HTERT RPE-1 (cell line): ENCODE data around the gene PREPL.

Experiments used
- in situ Hi-C: fragments of 300-500 bp; cut with MboI; formaldehyde crosslinking; loops from 4 replicates; pipeline ENCODE4 v1.14.3; 2020; ENCODE audit warnings: low sequenced_read_pairs

PREPL gene

DNA sequence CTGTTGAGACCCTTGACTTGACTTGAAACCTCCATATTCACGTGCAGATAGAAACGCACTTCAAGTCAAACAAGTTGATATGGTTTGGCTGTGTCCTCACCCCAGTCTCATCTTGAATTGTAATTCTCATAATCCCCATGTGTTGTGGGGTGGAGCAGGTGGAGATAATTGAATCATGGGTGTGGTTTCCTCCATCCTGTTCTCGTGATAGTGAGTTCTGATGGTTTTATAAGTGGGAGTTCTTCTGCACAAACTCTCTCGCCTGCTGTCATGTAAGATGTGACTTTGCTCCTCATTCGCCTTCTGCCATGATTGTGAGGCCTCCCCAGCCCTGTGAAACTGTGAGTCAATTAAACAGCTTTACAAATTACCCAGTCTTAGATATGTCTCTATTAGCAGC lies 64.6 kb downstream of the PREPL start:
- in situ Hi-C loops = no loop called here

- in situ Hi-C loops = no loop called here
Measured at GRCh38 chr2:44295633-44296359, 65.5 kb downstream of the PREPL start.

DNA sequence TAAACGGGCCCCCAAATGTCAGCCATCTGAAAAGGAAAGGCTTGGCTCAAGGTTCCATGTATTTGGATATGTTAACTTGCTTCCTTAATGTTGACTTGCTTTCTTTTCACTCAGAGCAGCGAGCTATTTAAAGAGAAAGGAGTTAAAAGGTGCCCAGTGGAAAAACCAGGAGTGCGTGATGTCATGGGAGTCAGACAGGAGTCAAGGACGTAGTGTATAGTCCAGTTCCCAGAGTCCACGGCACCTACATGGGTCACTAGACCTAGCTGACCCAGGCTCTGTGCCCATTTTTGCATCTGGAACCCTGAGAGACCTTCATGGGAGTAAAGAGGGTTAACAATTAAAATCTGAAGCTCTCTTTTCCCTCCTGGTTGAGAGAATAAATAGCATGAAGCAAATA lies 66.2 kb downstream of the PREPL start:
- in situ Hi-C loops = no loop called here

DNA sequence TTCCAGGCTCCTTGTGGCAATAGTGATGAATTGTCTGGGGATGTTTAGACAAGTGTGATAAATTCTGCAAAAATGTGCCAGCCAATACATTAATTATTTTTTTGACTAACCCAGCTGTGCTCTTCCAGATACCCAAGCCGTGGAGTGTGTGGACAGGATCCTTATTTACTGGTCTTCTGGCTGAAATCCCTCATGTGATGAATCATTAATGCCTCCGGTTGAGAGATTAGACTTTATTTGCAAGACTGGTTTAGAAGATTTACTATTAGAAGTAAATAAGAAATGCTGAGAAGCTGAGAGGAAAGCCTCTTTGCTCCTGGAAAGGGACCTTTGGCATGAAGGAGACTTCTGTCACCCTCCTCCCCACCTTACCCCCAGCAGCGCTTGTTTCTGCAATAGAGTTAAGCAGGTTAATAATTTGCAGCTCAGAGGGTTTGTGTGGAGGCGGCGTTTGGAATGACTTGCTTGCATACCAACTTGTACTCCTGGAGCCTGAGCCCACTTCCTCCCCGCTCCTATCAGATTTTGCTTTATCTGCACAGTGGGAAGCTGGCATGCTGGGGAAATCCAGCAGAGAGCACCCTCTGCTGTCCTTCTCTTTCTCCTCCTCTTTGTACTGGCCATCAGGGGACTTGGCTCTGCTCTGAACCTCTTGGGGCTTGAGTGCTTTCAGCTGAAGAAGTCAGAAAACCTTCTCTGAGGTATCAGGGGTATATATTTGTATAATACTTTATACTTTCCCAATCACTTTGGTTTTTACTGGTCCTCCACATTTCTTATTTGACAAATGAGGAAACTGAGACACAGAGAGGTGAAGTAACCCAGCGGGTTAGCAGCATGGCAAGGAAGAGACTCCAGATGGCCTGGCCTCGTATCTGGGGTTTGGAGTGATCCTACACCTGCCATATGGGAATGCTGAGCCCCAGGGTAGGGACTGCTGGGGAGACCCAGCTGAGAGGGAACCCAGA lies 69.7 kb downstream of the PREPL start:
- in situ Hi-C loops = no loop called here

DNA sequence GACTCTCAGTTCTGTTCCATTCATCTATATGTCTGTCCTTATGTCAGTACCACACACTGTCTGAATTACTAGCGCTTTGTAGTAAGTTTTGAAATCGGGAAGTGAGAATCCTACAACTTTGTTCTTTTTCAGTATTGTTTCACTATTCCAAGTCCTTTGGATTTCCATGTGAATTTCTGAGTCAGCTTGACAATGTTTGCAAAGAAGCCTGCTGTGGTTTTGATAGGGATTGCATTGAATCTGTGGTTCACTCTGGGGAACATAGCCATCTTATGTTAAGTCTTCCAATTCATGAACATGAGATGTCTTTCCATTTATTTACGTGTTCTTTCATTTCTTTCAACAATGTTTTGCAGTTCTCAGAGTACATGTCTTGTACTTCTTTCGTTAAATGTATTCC lies 71.0 kb downstream of the PREPL start:
- in situ Hi-C loops = no loop called here

DNA sequence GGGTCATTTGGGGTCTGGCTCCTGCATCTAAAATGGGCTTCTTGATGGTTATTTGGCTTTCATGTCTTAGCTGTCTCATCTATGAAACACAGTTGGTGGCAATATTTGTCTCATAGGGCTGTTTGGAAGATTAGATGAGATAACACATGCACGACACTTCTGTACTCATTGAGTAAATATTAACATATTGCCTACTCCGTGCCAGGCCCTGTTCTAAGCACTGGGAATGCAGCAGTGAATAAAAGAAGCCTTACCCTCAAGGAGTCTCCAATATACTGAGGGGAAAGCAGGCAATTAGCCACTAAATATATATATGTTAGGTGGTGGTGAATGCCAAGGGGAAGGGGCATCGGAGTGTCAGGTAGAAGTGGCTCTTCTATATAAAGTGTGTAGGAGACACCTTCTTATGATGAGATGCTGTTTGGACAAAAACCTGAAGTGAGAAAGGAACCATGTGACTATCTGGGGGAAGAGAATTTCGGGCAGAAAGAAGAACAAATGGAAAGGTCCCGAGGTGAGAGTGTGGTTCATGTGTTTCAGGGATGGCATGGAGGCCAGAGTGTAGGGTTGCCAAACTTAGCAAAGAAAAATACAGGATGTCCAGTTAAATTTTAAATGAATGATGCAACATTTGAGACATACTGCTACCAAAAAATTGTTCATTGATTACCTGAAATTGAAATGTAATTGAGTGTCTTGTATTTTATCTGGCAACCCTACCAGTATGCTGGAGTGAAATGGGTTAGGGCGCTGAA lies 74.2 kb downstream of the PREPL start:
- in situ Hi-C loops = no loop called here

GRCh38 chr2:44286119-44286883 lies 75.0 kb downstream of the PREPL start:
- in situ Hi-C loops = no loop called here

- in situ Hi-C loops = no loop called here
Measured at GRCh38 chr2:44285174-44285573, 76.1 kb downstream of the PREPL start.

DNA sequence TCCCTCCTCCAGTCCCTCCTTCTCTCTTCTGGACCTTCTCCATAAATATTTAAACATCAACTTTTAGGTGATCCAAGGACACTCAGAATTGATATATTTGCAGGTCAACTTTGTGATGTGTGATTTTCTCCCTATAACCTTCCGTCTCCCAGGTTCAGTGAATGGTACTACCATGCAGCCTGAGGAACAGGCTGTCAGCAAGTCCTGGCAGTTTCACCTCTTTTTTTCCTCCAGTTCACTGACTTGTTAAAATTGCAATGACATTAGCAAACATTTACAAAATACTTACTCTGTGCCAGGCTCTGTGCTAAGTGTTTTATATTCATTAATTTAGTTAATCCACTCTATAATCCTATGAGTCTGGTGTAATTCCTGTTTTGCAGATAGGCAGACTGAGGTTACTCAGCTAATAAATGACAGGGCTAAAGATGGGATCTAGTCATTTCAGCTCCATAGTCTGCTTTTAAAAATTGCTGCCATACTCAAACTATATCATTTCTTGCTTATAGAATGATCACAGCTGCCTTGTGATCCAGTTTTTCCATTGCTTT lies 78.1 kb downstream of the PREPL start:
- in situ Hi-C loops = no loop called here

- in situ Hi-C loops = no loop called here
Measured at GRCh38 chr2:44280869-44281268, 80.4 kb downstream of the PREPL start.

- in situ Hi-C loops = no loop called here
Measured at GRCh38 chr2:44277541-44277940, 83.8 kb downstream of the PREPL start.

- in situ Hi-C loops = no loop called here
Measured at GRCh38 chr2:44275927-44276303, 85.4 kb downstream of the PREPL start.

DNA sequence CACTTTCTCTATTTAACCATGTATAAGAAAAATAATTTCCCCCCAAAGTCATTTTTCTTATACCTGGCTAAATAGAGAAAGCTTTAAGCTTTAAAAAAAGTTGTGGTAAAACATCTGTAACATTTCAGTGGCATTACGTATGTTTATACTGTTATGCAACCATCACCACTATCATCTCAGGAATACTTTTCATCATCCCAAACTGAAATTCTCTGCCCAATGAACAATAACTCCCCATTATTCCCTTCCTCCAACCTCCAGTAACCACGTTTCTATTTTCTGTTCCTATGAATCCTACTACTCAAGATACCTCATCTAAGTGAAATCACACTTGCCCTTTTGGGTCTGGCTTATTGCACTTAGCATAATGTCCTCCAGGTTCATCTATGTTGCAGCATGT lies 87.7 kb downstream of the PREPL start:
- in situ Hi-C loops = no loop called here

DNA sequence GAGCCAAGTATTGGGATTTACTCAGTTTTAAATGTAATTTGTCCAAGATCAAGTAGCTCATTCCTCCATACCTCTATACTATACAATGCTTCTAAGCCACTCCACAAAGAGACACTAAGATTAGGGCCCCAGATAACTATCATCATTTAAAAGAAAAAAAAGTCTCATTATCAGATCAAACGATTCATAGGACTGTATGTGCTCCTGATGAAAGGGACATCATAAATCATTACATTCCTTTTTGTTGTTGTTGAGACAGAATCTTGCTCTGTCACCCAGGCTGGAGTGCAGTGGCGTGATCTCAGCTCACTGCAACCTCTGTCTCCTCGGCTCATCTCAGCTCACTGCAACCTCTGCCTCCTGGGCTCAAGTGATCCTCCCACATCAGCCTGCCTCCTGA lies 88.2 kb downstream of the PREPL start:
- in situ Hi-C loops = no loop called here

DNA sequence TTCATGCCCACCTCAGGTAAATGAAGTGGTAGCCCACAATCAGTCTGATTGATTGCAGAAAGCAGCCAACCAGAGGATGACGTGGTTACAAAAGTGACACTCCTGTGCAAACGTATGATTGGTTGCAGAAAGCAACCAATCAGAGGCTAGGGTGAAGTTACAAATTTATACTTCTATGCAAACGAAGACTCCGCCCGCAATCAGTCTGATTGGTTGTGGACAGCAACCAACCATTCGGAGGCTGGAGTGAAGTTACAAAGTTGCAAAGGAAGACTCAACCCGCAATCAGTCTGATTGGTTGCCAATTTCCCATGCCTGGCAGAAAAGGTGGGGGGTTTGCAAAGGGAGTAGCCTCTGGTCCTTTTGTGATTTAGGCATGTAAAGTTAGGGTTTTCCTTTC lies 90.0 kb downstream of the PREPL start:
- in situ Hi-C loops = no loop called here

- in situ Hi-C loops = no loop called here
Measured at GRCh38 chr2:44269831-44270230, 91.5 kb downstream of the PREPL start.

DNA sequence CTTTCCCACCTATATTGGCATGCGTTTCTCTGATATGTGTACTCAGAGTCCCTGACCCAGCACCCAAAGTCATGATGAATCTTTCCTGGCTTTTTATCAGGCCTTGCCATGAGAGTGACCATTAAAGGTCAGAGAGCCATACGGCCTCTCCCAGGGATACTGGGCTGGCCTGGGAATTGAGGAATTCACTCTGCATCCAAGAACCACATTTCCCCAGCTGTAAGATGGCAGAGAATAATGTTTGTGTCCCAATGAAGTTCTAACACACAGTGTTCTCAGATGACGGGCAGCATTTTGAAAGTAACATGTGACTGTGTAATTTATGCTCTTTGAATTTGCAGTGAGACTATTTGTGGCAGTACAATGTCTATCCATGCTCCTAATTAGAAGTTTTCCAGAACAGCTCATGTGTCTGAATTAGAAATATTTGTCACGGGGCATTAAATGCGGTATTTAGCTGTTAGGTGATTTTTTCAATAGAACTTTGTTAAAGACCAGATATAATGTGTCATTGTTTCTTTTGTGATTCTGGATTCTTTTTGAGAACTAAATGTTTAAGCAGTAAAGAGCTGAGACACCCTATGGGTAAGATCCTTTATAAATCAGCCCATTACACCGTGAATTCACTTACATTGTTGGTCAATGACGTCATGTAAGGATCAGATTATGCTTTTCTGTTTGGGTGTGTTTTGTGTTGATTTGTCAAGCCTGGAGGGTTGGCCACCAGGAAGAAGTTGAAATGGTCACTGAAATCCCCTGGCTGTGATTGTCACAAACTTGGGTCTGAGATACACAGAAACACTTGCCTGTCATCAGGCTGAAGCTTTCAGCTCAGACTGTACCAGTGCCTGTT lies 93.3 kb downstream of the PREPL start:
- in situ Hi-C loops = no loop called here
